ENCODE data around the gene KMT2A.
"Not testable (repeated sequence)": the region's sequence is repeated elsewhere in the genome, so short reads cannot be mapped to it uniquely, and the experiment has no call there.

DNA sequence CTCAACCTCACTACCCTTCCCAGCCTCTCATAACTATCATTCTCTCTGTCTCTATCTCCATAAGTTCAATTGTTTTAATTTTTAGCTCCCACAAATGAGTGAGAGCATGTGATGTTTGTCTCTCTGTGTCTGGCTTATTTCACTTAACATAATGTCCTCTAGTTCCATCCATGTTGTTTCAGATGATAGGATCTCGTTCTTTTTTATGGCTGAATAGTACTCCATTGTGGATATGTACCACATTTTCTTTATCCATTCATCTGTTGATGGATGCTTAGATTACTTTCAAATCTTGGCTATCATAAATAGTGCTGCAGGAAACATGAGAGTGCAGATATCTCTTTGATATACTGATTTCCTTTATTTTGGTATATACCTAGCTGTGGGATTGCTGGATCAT, 44.9 kb downstream of the KMT2A start:
- TF ChIP-seq POLR2A (IDR thresholded peaks at IDR 0.05), result not testable (repeated sequence)
- TF ChIP-seq, protein P1, sequence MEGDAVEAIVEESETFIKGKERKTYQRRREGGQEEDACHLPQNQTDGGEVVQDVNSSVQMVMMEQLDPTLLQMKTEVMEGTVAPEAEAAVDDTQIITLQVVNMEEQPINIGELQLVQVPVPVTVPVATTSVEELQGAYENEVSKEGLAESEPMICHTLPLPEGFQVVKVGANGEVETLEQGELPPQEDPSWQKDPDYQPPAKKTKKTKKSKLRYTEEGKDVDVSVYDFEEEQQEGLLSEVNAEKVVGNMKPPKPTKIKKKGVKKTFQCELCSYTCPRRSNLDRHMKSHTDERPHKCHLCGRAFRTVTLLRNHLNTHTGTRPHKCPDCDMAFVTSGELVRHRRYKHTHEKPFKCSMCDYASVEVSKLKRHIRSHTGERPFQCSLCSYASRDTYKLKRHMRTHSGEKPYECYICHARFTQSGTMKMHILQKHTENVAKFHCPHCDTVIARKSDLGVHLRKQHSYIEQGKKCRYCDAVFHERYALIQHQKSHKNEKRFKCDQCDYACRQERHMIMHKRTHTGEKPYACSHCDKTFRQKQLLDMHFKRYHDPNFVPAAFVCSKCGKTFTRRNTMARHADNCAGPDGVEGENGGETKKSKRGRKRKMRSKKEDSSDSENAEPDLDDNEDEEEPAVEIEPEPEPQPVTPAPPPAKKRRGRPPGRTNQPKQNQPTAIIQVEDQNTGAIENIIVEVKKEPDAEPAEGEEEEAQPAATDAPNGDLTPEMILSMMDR (IDR thresholded peaks at IDR 0.05), result not testable (repeated sequence)

Measured in thyroid gland (tissue), 4 donors.